Measurements from ENCODE around the gene SLITRK5.

DNA sequence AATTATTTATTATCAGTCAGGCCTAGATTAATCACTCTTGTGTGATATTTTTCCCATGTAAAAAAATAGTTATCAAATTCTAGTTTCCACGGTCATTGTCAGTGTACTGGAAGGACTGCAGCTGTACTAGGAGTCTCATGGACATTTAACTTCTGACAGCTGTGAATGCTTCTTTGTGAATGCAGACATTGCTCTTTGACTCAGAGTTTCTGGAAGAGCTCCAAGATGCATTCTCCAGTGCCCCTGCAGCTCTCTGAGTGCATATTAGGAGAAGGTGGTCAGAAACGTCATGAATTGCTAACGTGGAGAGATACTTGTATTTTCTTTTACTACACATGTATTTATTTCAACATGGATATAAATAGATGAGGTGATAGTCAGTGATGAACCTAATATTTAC, 9.7 kb upstream of the SLITRK5 start:
- TF ChIP-seq POLR2A (IDR thresholded peaks at IDR 0.05), result no peak
- TF ChIP-seq, protein P1, sequence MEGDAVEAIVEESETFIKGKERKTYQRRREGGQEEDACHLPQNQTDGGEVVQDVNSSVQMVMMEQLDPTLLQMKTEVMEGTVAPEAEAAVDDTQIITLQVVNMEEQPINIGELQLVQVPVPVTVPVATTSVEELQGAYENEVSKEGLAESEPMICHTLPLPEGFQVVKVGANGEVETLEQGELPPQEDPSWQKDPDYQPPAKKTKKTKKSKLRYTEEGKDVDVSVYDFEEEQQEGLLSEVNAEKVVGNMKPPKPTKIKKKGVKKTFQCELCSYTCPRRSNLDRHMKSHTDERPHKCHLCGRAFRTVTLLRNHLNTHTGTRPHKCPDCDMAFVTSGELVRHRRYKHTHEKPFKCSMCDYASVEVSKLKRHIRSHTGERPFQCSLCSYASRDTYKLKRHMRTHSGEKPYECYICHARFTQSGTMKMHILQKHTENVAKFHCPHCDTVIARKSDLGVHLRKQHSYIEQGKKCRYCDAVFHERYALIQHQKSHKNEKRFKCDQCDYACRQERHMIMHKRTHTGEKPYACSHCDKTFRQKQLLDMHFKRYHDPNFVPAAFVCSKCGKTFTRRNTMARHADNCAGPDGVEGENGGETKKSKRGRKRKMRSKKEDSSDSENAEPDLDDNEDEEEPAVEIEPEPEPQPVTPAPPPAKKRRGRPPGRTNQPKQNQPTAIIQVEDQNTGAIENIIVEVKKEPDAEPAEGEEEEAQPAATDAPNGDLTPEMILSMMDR (IDR thresholded peaks at IDR 0.05), result no peak

Measured in body of pancreas (tissue), 4 donors.